Hepatocyte (in vitro differentiated cells): Measurements from ENCODE around the gene PRELID3B. TPM values are rescaled to one million over a fixed set of nuclear protein-coding genes. Genes with fewer than 3 reads are reported as not detected.

ENCODE experiments used
- DNase-seq: peaks from one replicate; pipeline ENCODE4 v3.0.0-alpha.2; 2016; ENCODE audit warnings: low spot score
- H2AFZ ChIP-seq: fragments of 200-600 bp; sonication (generic); 2 replicates; pipeline ENCODE4 v1.6.0; 2016; ENCODE audit warnings: antibody characterized with exemption, mild to moderate bottlenecking
- H3K27ac ChIP-seq: fragments of 200-600 bp; sonication (generic); 2 replicates; pipeline ENCODE4 v1.5.1; 2016; ENCODE audit warnings: mild to moderate bottlenecking
- H3K27me3 ChIP-seq: fragments of 200-600 bp; sonication (generic); 2 replicates; pipeline ENCODE4 v1.6.1; 2016
- H3K36me3 ChIP-seq: fragments of 200-600 bp; sonication (generic); replicated peaks from 2 replicates; pipeline ENCODE4 v1.5.1; 2016; ENCODE audit warnings: low read depth; ENCODE audit not compliant: insufficient read depth
- H3K4me1 ChIP-seq: fragments of 200-600 bp; sonication (generic); 2 replicates; pipeline ENCODE4 v1.5.1; 2016; ENCODE audit warnings: mild to moderate bottlenecking, moderate library complexity; ENCODE audit not compliant: insufficient read depth
- H3K4me2 ChIP-seq: fragments of 200-600 bp; sonication (generic); 2 replicates; pipeline ENCODE4 v1.6.0; 2016
- H3K4me3 ChIP-seq: fragments of 200-600 bp; sonication (generic); 2 replicates; pipeline ENCODE4 v1.5.1; 2016; ENCODE audit warnings: mild to moderate bottlenecking
- H3K79me2 ChIP-seq: fragments of 200-600 bp; sonication (generic); 2 replicates; pipeline ENCODE4 v1.6.0; 2017; ENCODE audit warnings: mild to moderate bottlenecking
- H3K9me2 ChIP-seq: fragments of 200-600 bp; sonication (generic); replicated peaks from 2 replicates; pipeline ENCODE4 v1.6.0; 2017; ENCODE audit warnings: mild to moderate bottlenecking; ENCODE audit not compliant: insufficient read depth
- H3K9me3 ChIP-seq: fragments of 200-600 bp; sonication (generic); 2 replicates; pipeline ENCODE4 v1.5.1; 2016; ENCODE audit warnings: low read depth, mild to moderate bottlenecking
- H4K20me1 ChIP-seq: fragments of 200-600 bp; sonication (generic); 2 replicates; pipeline ENCODE4 v1.6.0; 2016; ENCODE audit warnings: mild to moderate bottlenecking; ENCODE audit not compliant: insufficient read depth, poor library complexity, severe bottlenecking
- CTCF ChIP-seq: fragments of 200-600 bp; sonication (generic); IDR thresholded peaks from 2 replicates; pipeline ENCODE4 v1.5.1; 2016; ENCODE audit warnings: antibody characterized with exemption, mild to moderate bottlenecking; ENCODE audit not compliant: poor library complexity
- EZH2 ChIP-seq: fragments of 200-600 bp; sonication (generic); IDR thresholded peaks from 2 replicates; pipeline ENCODE4 v1.6.1; 2016; ENCODE audit warnings: antibody characterized with exemption, mild to moderate bottlenecking, borderline replicate concordance
- EZH2phosphoT487 ChIP-seq: fragments of 200-600 bp; sonication (generic); IDR thresholded peaks from one replicate; pipeline ENCODE4 v1.6.1; 2018; ENCODE audit warnings: antibody characterized with exemption, mild to moderate bottlenecking, low read depth, moderate library complexity; ENCODE audit not compliant: unreplicated experiment, severe bottlenecking
- WGBS: methylation state at CpG from one replicate; pipeline ENCODE4 v1.1.6; 2016; ENCODE audit warnings: low lambda C conversion rate; ENCODE audit errors: missing lambda C conversion rate; 5-methylcytosine and 5-hydroxymethylcytosine counted together
- polyA plus RNA-seq: library from polyadenylated mRNA; unstranded; fragments of >200 nt; fragmentation: Nextera tagmentation; extraction: Ambion mirVana; gene quantifications from 2 replicates; pipeline ENCODE4 v1.2.1, GENCODE V29; 2016
- total RNA-seq: library from RNA; depleted of rRNA; stranded (reverse); fragments of >200 nt; gene quantifications from 2 replicates; pipeline ENCODE4 v1.2.3, GENCODE V29; 2014

The PRELID3B gene
- total and polyA plus RNA-seq, 2 experiments from 2014 or later = 38.2 to 75.7 TPM

GRCh38 chr20:59032023-59032712 is 10.4 kb downstream of the PRELID3B start, which contains the start of gene ATP5F1E:
Gene ATP5F1E (minus strand): TSS chr20:59032335. CDS start chr20:59032251, 84 bp downstream.
- Histone ChIP-seq H3K27me3 (no peaks in the 10 kb centered on the region), H3K79me2 (peaks cover 61% of the 10 kb centered on the region), H4K20me1 (peaks cover 15% of the 10 kb centered on the region), H3K4me3 (peak within 1 kb of the TSS; percentile 77), H2AFZ (peak within 1 kb of the TSS; percentile 80), H3K36me3 (no peaks in the 10 kb centered on the region), H3K4me1 (peaks cover 27% of the 10 kb centered on the region), H3K9me3 (no peaks in the 10 kb centered on the region), H3K4me2 (peak within 1 kb of the TSS; percentile 92), H3K9me2 (no peaks in the 10 kb centered on the region), H3K27ac (peak within 1 kb of the TSS; percentile 97)
- no peak for TF ChIP-seq EZH2phosphoT487
- no peak for TF ChIP-seq CTCF
- no peak for TF ChIP-seq EZH2
- DNase-seq = peak; percentile 98
- under 1% methylated on average over 69 of the region's 86 CpGs for WGBS

GRCh38 chr20:59031564-59032022 is 11.0 kb downstream of the PRELID3B start:
- Histone ChIP-seq H3K4me1 (peaks cover 27% of the 10 kb centered on the region), H3K9me3 (no peaks in the 10 kb centered on the region), H3K27me3 (no peaks in the 10 kb centered on the region), H3K27ac (peak overlapping the region; percentile 97), H3K4me2 (peak overlapping the region; percentile 92), H3K4me3 (peak overlapping the region; percentile 77), H3K9me2 (no peaks in the 10 kb centered on the region), H4K20me1 (peaks cover 18% of the 10 kb centered on the region), H3K79me2 (peaks cover 61% of the 10 kb centered on the region), H2AFZ (peak overlapping the region; percentile 80), H3K36me3 (no peaks in the 10 kb centered on the region)
- WGBS = 21% methylated on average over 13 of the region's 13 CpGs
- TF ChIP-seq EZH2 = no peak
- no peak for TF ChIP-seq EZH2phosphoT487
- TF ChIP-seq CTCF = no peak
- no peak for DNase-seq

GRCh38 chr20:59030911-59031563 is 11.5 kb downstream of the PRELID3B start:
- H3K36me3 ChIP-seq = no peaks in the 10 kb centered on the region
- H3K27ac ChIP-seq = peak overlapping the region; percentile 97
- H3K79me2 ChIP-seq = peaks cover 58% of the 10 kb centered on the region

More at GRCh38 chr20:59030911-59031563, 11.5 kb downstream of the PRELID3B start:
- Histone ChIP-seq H3K9me3 (no peaks in the 10 kb centered on the region), H4K20me1 (peaks cover 18% of the 10 kb centered on the region), H2AFZ (no peak overlapping the region), H3K27me3 (no peaks in the 10 kb centered on the region), H3K4me1 (peaks cover 27% of the 10 kb centered on the region), H3K4me3 (peak overlapping the region; percentile 77), H3K9me2 (no peaks in the 10 kb centered on the region), H3K4me2 (peak overlapping the region; percentile 92)
- DNase-seq = no peak
- TF ChIP-seq EZH2 = no peak
- no peak for TF ChIP-seq EZH2phosphoT487
- no peak for TF ChIP-seq CTCF
- WGBS = 74% methylated on average over 7 of the region's 7 CpGs
